ENCODE results near the gene ISCU. TPM values are rescaled to one million over a fixed set of nuclear protein-coding genes. Genes with fewer than 3 reads are reported as not detected.
A peak's percentile ranks its signal among the peaks of the same experiment; 100 is the strongest.

ISCU gene
- total RNA-seq, 1 donor from 2014 or later, result 74.9 TPM

DNA sequence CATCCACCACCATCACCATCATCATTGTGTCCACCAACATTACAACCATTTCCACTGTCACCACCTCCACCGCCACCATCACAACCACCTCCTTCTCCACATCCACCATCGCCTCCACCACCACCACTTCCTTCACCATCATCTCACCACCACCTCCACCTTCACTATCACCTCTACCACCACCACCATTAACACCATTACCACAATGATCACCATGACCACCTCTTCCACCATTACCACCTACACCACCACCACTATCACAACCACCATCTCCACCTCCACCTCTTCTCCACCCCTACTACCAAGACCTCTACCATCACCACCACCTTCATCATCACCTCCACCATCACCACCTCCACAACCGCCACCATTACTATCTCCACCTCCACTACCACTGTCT, 16.4 kb downstream of the ISCU start:
- H3K27me3 Mint-ChIP-seq (ENCODE audit: insufficient read depth), result peaks cover 5% of the 10 kb centered on the region
- no peak overlapping the region for H3K4me3 Mint-ChIP-seq
- peaks cover 30% of the 10 kb centered on the region for H3K4me1 Mint-ChIP-seq (ENCODE audit: low read depth)
- peak overlapping the region; percentile 47 for H3K27ac Mint-ChIP-seq
- intact Hi-C loops (cut with micrococcal nuclease), result no loop called here
- no peak for DNase-seq (ENCODE audit: low spot score)
- peaks cover 9% of the 10 kb centered on the region for H3K36me3 Mint-ChIP-seq (ENCODE audit: low read depth)
- peaks cover 15% of the 10 kb centered on the region for H3K9me3 Mint-ChIP-seq

DNA sequence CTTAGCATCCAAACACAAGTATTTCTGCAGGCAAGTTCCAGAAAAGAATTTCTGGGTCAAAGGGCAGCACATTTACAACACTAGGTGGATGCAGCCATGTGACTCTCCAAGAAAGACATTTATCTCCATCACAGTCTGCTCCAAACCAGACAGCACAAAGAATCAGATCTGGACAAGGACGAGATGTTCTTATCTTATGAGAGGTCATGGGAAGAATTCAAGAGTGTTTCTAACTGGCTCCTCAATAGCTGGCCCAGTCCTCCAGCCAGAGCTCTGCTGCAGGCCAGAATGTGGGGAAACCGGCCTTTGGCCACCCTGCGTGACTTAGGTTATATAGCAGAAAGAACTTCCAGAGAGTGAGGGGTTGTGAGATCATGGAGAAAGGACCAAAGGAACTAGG, 18.1 kb downstream of the ISCU start:
- Mint-ChIP-seq H3K27ac (no peak overlapping the region), H3K4me3 (no peak overlapping the region), H3K9me3 (peaks cover 15% of the 10 kb centered on the region), H3K36me3 (ENCODE audit: low read depth) (peaks cover 9% of the 10 kb centered on the region), H3K4me1 (ENCODE audit: low read depth) (peaks cover 18% of the 10 kb centered on the region), H3K27me3 (ENCODE audit: insufficient read depth) (peaks cover 11% of the 10 kb centered on the region)
- intact Hi-C loops (cut with micrococcal nuclease), result no loop called here
- DNase-seq (ENCODE audit: low spot score), result no peak

DNA sequence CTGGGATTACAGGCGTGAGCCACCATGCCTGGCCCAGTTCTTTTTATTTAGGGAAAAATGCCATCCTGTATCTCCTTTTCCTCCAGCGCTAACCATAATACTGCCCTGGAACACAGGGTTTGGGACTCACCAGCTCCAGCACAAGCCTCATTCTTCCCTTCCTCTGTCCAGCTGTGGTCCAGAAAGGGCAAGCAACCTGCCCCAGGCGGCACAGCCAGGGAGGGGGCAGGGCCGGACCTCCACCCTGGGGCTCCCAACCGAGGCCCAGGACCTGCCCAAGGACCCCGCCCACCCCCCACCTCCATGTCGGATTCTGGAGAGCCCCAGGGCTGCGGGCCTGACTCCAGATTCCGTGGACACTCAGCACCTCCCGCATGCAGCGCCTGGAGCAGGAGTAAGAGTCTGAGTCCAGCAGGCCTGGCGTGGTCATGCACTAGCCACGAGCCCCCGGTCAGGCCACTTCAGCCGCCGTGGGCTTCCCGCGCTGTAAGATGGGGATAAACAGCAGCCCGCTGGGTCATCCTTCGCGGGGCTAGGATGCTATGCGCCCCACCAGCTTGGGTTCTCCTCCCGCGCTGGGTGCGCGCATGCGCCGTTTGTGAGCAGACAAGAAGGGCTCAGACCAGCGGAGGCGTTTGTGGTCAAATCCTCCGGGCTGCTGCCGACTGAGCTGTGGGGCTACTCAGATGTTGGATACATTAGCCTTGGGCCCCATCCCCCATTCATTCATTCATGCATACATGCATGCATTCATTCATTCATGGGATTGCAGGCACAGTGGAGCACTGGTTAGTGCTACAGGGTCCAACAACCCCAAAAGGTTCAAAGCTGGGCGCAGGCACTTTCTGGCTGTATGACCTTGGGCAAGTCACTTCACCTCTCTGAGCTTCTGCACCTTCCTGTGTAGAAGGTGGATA, 19.2 kb downstream of the ISCU start:
- H3K4me1 Mint-ChIP-seq (ENCODE audit: low read depth), result peaks cover 12% of the 10 kb centered on the region
- intact Hi-C loops (cut with micrococcal nuclease), result no loop called here
- H3K36me3 Mint-ChIP-seq (ENCODE audit: low read depth), result peaks cover 9% of the 10 kb centered on the region
- peaks cover 11% of the 10 kb centered on the region for H3K27me3 Mint-ChIP-seq (ENCODE audit: insufficient read depth)
- peaks cover 15% of the 10 kb centered on the region for H3K9me3 Mint-ChIP-seq
- H3K4me3 Mint-ChIP-seq, result no peak overlapping the region
- no peak for DNase-seq (ENCODE audit: low spot score)
- H3K27ac Mint-ChIP-seq, result no peak overlapping the region

GRCh38 chr12:108582509-108582908, 20.1 kb downstream of the ISCU start:
- Mint-ChIP-seq H3K36me3 (ENCODE audit: low read depth) (peaks cover 8% of the 10 kb centered on the region), H3K4me1 (ENCODE audit: low read depth) (peaks cover 12% of the 10 kb centered on the region), H3K4me3 (no peak overlapping the region), H3K27ac (no peak overlapping the region), H3K9me3 (peaks cover 14% of the 10 kb centered on the region), H3K27me3 (ENCODE audit: insufficient read depth) (peaks cover 11% of the 10 kb centered on the region)
- intact Hi-C loops (cut with micrococcal nuclease), result no loop called here
- DNase-seq (ENCODE audit: low spot score), result no peak

GRCh38 chr12:108582978-108583770, 20.8 kb downstream of the ISCU start:
- no peak overlapping the region for H3K27ac Mint-ChIP-seq
- H3K36me3 Mint-ChIP-seq (ENCODE audit: low read depth), result peaks cover 6% of the 10 kb centered on the region
- peaks cover 11% of the 10 kb centered on the region for H3K9me3 Mint-ChIP-seq
- H3K27me3 Mint-ChIP-seq (ENCODE audit: insufficient read depth), result peaks cover 11% of the 10 kb centered on the region
- intact Hi-C loops (cut with micrococcal nuclease), result no loop called here
- peaks cover 12% of the 10 kb centered on the region for H3K4me1 Mint-ChIP-seq (ENCODE audit: low read depth)
- H3K4me3 Mint-ChIP-seq, result no peak overlapping the region
- DNase-seq (ENCODE audit: low spot score), result no peak

DNA sequence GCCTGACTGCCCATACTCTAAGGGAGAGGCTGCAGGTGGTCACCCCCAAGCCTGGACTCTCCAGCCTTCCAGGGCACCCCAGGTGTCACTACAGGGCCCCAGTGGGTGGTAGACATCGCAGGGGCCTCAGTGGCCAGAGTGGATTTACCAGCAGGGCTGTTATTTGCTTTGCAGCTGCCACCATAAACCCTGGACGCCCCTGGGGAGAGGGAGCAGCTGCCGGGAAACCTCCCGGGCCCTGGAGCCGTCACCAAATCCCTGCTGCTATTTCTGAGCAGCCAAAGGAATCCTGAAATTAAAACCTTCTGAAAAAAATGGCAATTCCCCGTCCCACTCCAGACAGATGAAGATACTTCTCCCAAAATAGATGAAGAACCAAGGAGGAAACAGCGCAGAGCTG, 21.6 kb downstream of the ISCU start:
- no peak overlapping the region for H3K4me3 Mint-ChIP-seq
- H3K9me3 Mint-ChIP-seq, result peaks cover 3% of the 10 kb centered on the region
- no peak overlapping the region for H3K27ac Mint-ChIP-seq
- peaks cover 2% of the 10 kb centered on the region for H3K36me3 Mint-ChIP-seq (ENCODE audit: low read depth)
- peaks cover 7% of the 10 kb centered on the region for H3K4me1 Mint-ChIP-seq (ENCODE audit: low read depth)
- H3K27me3 Mint-ChIP-seq (ENCODE audit: insufficient read depth), result peaks cover 8% of the 10 kb centered on the region
- intact Hi-C loops (cut with micrococcal nuclease), result no loop called here
- no peak for DNase-seq (ENCODE audit: low spot score)

GRCh38 chr12:108584456-108585065, 22.2 kb downstream of the ISCU start:
- Mint-ChIP-seq H3K9me3 (no peaks in the 10 kb centered on the region), H3K27me3 (ENCODE audit: insufficient read depth) (peaks cover 8% of the 10 kb centered on the region)

DNA sequence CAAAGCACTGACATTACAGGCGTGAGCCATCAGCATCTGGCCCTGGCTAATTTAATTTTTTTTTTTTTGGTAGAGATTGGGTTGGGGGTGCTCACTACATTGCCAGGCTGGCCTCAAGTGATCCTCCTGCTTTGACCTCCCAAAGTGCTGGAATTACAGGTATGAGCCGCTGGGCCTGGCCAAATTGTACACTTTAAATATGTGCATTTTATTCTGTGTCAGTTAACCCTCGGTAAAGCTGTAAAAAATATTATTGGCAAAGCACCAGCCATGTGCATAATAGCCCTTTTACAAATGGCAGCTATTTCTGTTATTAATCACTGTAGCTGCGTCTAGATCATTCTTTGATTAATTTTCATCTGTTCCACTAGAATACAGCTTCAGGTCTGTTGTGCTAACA, 23.5 kb downstream of the ISCU start:
- Mint-ChIP-seq H3K9me3 (no peaks in the 10 kb centered on the region), H3K27ac (no peak overlapping the region), H3K36me3 (ENCODE audit: low read depth) (no peaks in the 10 kb centered on the region), H3K27me3 (ENCODE audit: insufficient read depth) (peaks cover 8% of the 10 kb centered on the region), H3K4me3 (no peak overlapping the region), H3K4me1 (ENCODE audit: low read depth) (no peaks in the 10 kb centered on the region)
- DNase-seq (ENCODE audit: low spot score), result no peak
- intact Hi-C loops (cut with micrococcal nuclease), result no loop called here

More at GRCh38 chr12:108584456-108585065, 22.2 kb downstream of the ISCU start:
- Mint-ChIP-seq H3K27ac (no peak overlapping the region), H3K4me3 (no peak overlapping the region), H3K36me3 (ENCODE audit: low read depth) (no peaks in the 10 kb centered on the region), H3K4me1 (ENCODE audit: low read depth) (peaks cover under 1% of the 10 kb centered on the region)
- intact Hi-C loops (cut with micrococcal nuclease), result no loop called here
- no peak for DNase-seq (ENCODE audit: low spot score)

GRCh38 chr12:108586306-108586705, 23.9 kb downstream of the ISCU start:
- intact Hi-C loops (cut with micrococcal nuclease), result no loop called here
- DNase-seq (ENCODE audit: low spot score), result no peak
- H3K27me3 Mint-ChIP-seq (ENCODE audit: insufficient read depth), result peaks cover 8% of the 10 kb centered on the region
- no peaks in the 10 kb centered on the region for H3K9me3 Mint-ChIP-seq
- no peak overlapping the region for H3K27ac Mint-ChIP-seq
- H3K36me3 Mint-ChIP-seq (ENCODE audit: low read depth), result no peaks in the 10 kb centered on the region
- H3K4me3 Mint-ChIP-seq, result no peak overlapping the region
- H3K4me1 Mint-ChIP-seq (ENCODE audit: low read depth), result no peaks in the 10 kb centered on the region

DNA sequence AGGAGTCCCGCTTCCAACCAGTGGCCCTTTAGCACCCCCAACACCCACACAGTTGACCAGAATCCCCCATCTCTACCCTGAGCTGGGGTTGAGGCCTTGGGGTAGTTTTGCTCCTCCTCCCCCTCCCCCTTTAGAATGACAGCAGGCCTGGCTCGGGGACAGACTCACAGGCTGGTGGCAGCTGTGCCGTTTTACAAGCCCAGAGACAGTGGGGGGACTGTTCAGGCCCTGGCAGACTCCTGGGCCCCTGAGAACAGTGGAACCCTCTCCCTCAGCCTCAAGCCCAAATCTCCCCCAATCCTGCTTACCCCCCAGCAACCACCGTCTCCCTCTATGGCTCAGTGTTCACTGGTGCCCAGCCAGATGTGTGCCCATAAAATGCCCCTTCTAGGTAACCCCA, 25.4 kb downstream of the ISCU start:
- DNase-seq (ENCODE audit: low spot score), result no peak
- Mint-ChIP-seq H3K4me3 (no peak overlapping the region), H3K4me1 (ENCODE audit: low read depth) (no peaks in the 10 kb centered on the region), H3K36me3 (ENCODE audit: low read depth) (no peaks in the 10 kb centered on the region), H3K27ac (no peak overlapping the region), H3K9me3 (no peaks in the 10 kb centered on the region), H3K27me3 (ENCODE audit: insufficient read depth) (peaks cover 7% of the 10 kb centered on the region)
- intact Hi-C loops (cut with micrococcal nuclease), result no loop called here

DNA sequence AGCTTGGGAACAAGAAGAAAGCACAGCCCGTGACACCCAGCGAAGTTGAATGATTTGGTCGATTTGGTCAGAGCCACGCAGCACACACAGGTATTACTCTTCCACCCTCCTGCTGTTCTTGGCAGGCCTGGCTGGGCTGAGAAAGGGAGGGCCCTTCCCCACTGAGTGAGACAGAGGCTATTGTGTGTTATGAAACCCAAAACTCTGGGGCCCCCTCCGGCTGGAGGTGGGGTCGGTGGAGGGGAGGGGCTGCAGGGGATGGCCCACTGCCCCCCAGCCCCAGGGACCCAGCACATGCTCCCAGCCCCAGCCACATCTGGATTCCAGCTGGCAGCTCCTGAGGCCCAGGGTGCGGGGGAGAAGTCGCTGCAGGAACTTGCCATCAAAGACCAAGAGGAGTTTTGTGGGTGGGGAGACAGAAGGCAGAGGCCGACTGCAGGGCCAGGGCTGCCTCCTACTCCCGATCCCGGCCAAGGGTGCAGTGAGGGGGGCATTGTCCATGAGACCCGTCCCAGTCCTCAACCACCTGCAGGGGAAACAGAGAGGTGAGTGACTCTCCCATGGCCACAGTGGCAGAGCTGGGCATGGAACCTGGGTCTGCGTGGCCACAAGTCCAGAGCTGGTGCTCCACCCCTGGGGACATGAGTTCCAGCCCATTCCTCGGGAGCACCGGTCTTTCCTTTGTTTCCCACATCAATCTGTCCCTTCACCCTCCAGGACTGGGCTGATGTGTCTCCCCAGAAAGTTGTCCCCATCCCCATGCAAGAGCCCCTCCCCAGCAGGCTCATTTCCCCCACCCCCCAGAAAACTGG, 26.8 kb downstream of the ISCU start:
- peaks cover 6% of the 10 kb centered on the region for H3K27me3 Mint-ChIP-seq (ENCODE audit: insufficient read depth)
- H3K27ac Mint-ChIP-seq, result no peak overlapping the region
- no peaks in the 10 kb centered on the region for H3K4me1 Mint-ChIP-seq (ENCODE audit: low read depth)
- DNase-seq (ENCODE audit: low spot score), result no peak
- intact Hi-C loops (cut with micrococcal nuclease), result no loop called here
- H3K4me3 Mint-ChIP-seq, result no peak overlapping the region
- H3K36me3 Mint-ChIP-seq (ENCODE audit: low read depth), result no peaks in the 10 kb centered on the region
- H3K9me3 Mint-ChIP-seq, result no peaks in the 10 kb centered on the region

DNA sequence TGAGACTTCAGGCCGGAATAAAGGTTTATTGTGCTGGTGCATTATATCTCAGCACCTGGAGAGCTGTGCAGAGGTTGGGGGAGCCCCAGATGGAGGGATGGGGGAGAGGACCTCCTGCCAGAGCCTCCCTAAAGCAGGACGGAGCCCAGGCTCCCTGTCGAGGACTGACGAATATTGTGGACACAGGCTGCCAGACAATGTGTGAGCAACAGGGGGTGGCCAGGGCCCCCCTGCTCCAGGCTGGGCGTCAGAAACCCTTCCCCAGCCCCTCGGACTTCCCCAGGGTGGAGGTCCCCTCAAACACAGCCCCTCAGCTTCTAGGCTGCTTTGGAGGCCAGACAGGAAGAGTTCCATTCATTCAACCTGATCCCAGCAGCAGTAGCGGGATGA, 27.4 kb downstream of the ISCU start:
- intact Hi-C loops (cut with micrococcal nuclease), result no loop called here
- Mint-ChIP-seq H3K27ac (no peak overlapping the region), H3K4me3 (no peak overlapping the region), H3K36me3 (ENCODE audit: low read depth) (no peaks in the 10 kb centered on the region), H3K9me3 (no peaks in the 10 kb centered on the region), H3K4me1 (ENCODE audit: low read depth) (no peaks in the 10 kb centered on the region), H3K27me3 (ENCODE audit: insufficient read depth) (peaks cover 3% of the 10 kb centered on the region)
- DNase-seq (ENCODE audit: low spot score), result no peak

Measured in activated T-helper 1 cell treated with anti-CD3 and anti-CD28 coated beads, Interleukin-12 subunit alpha, Interleukin-12 subunit beta, Interleukin-2, Interleukin-4 antibody, amounts not matched to agents 30 ng/mL and 10 ng/mL and 1 ng/mL, durations not matched to agents 14 hours and 24 hours and 36 hours (primary cell).